Naive B cell (primary cell): ENCODE data around the gene DIAPH2. TPM values are rescaled to one million over a fixed set of nuclear protein-coding genes. Genes with fewer than 3 reads are reported as not detected.

Experiments
- ATAC-seq, 2 donors: fragments of 150-1000 bp; cut with Tn5 transposase; 2 replicates each; pipeline ENCODE4 v1.10.0; 2021; ENCODE audit warnings: low read depth in 2 of 2, mild to moderate bottlenecking in 2 of 2, moderate library complexity in 2 of 2
- DNase-seq: peaks from one replicate; pipeline ENCODE4 v3.0.0; 2022
- H3K27ac Mint-ChIP-seq, 6 donors: one replicate each; pipeline ENCODE4 v1.8.0; 2020 to 2022; ENCODE audit warnings: mild to moderate bottlenecking in 6 of 6, mixed read lengths in 6 of 6, moderate library complexity in 5 of 6, inconsistent platforms in 2 of 6
- H3K27me3 Mint-ChIP-seq, 3 donors: one replicate each; pipeline ENCODE4 v1.8.0; 2021 to 2022; ENCODE audit warnings: mixed read lengths in 3 of 3, mild to moderate bottlenecking in 1 of 3
- H3K36me3 Mint-ChIP-seq, 2 donors: one replicate each; pipeline ENCODE4 v1.8.0; 2020 to 2022; ENCODE audit warnings: mixed read lengths in 2 of 2, inconsistent platforms in 1 of 2, mild to moderate bottlenecking in 1 of 2
- H3K4me1 Mint-ChIP-seq, 3 donors: one replicate each; pipeline ENCODE4 v1.8.0; 2020 to 2022; ENCODE audit warnings: mixed read lengths in 3 of 3, inconsistent platforms in 1 of 3, mild to moderate bottlenecking in 1 of 3, moderate library complexity in 1 of 3
- H3K4me3 Mint-ChIP-seq, 8 donors: one replicate each; pipeline ENCODE4 v1.8.0; 2020 to 2022; ENCODE audit warnings: mild to moderate bottlenecking in 8 of 8, mixed read lengths in 8 of 8, moderate library complexity in 8 of 8, inconsistent platforms in 2 of 8
- H3K9me3 Mint-ChIP-seq, 7 donors: one replicate each; pipeline ENCODE4 v1.8.0; 2020 to 2022; ENCODE audit warnings: mixed read lengths in 7 of 7, mild to moderate bottlenecking in 5 of 7, inconsistent platforms in 2 of 7, moderate library complexity in 1 of 7
- polyA plus RNA-seq, 6 donors: library from polyadenylated mRNA; unstranded; fragments of 300-500 nt; fragmentation: Illumina TruSeq; gene quantifications; one replicate each; pipeline ENCODE4 v1.2.3, GENCODE V29; 2021; ENCODE audit warnings: low read depth in 6 of 6

DIAPH2 gene
- polyA plus RNA-seq, 6 donors from 2014 or later, result 6.4 to 15.2 (median 9.9) TPM

- ATAC-seq, result no peak
- H3K36me3 Mint-ChIP-seq, result no peaks in the 10 kb centered on the region
- no peaks in the 10 kb centered on the region for H3K4me1 Mint-ChIP-seq
Observed at GRCh38 chrX:97597954-97598353, 913.3 kb downstream of the DIAPH2 start.

GRCh38 chrX:97602465-97603258 is 918.0 kb downstream of the DIAPH2 start:
- DNase-seq, result no peak
- H3K9me3 Mint-ChIP-seq, result peaks cover 0 to 2% (median 0%) of the 10 kb centered on the region in 7 donors
- H3K27me3 Mint-ChIP-seq, result no peaks in the 10 kb centered on the region
- H3K27ac Mint-ChIP-seq, result peak overlapping the region in 1 of 6 donors; percentile 44
- no peaks in the 10 kb centered on the region for H3K4me1 Mint-ChIP-seq
- no peak for ATAC-seq
- H3K36me3 Mint-ChIP-seq, result no peaks in the 10 kb centered on the region
- no peak overlapping the region for H3K4me3 Mint-ChIP-seq

More at GRCh38 chrX:97597954-97598353, 913.3 kb downstream of the DIAPH2 start:
- H3K27ac Mint-ChIP-seq, result peak overlapping the region in 1 of 6 donors; percentile 56
- H3K4me3 Mint-ChIP-seq, result no peak overlapping the region
- peaks cover 0 to 2% (median 0%) of the 10 kb centered on the region in 7 donors for H3K9me3 Mint-ChIP-seq
- no peaks in the 10 kb centered on the region for H3K27me3 Mint-ChIP-seq
- no peak for DNase-seq

DNA sequence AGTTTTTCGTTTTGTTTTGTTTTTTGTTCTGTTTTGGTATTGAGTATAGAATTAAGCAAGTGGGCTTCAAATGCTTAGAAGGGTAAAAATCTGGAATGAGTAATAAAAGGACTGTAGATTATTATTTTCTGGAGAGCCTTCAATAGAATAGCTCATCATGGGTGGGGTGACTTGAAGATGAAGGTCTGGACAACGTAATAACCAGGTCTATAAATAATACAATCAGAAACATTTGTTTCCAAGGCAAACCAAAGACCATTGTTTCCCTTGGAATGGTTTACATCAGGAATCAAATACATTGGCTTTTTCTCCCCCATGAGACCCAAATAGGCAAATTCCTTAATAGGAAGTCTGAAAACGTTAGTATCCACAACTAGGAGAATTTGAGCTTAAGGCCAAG is 920.6 kb downstream of the DIAPH2 start:
- Mint-ChIP-seq H3K4me3 (no peak overlapping the region), H3K4me1 (no peaks in the 10 kb centered on the region), H3K9me3 (peaks cover 0 to 2% (median 0%) of the 10 kb centered on the region in 7 donors), H3K27me3 (no peaks in the 10 kb centered on the region), H3K27ac (no peak overlapping the region), H3K36me3 (no peaks in the 10 kb centered on the region)
- DNase-seq (no peak), ATAC-seq (no peak)

GRCh38 chrX:97609357-97609756 is 924.7 kb downstream of the DIAPH2 start:
- DNase-seq (no peak), ATAC-seq (no peak)
- Mint-ChIP-seq H3K27ac (no peak overlapping the region), H3K36me3 (no peaks in the 10 kb centered on the region), H3K4me1 (no peaks in the 10 kb centered on the region), H3K4me3 (no peak overlapping the region), H3K27me3 (no peaks in the 10 kb centered on the region), H3K9me3 (peaks cover 0 to 5% (median 0%) of the 10 kb centered on the region in 7 donors)

DNA sequence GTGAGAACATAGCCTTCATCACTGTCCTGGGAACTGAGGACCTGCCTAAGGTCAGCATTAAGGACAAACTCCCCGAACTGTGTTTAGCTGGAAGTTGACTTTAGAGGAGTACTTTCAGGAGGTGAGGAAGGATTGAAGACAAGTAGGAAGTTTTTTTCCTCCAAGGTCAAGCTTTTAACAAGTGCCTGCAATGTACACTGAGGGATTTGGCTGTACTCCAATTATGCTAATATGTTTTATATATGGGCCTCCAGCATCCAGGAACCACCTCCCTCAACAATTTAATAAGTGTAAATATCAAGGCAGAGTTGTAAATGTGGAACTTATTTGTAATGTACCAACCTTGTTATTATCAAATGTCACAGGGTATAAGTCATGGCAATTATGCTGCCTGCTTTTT is 925.3 kb downstream of the DIAPH2 start:
- DNase-seq, result no peak
- no peak overlapping the region for H3K4me3 Mint-ChIP-seq
- no peak for ATAC-seq
- H3K36me3 Mint-ChIP-seq, result no peaks in the 10 kb centered on the region
- H3K27me3 Mint-ChIP-seq, result no peaks in the 10 kb centered on the region
- H3K9me3 Mint-ChIP-seq, result peaks cover 0 to 5% (median 0%) of the 10 kb centered on the region in 7 donors
- no peak overlapping the region for H3K27ac Mint-ChIP-seq
- no peaks in the 10 kb centered on the region for H3K4me1 Mint-ChIP-seq

DNA sequence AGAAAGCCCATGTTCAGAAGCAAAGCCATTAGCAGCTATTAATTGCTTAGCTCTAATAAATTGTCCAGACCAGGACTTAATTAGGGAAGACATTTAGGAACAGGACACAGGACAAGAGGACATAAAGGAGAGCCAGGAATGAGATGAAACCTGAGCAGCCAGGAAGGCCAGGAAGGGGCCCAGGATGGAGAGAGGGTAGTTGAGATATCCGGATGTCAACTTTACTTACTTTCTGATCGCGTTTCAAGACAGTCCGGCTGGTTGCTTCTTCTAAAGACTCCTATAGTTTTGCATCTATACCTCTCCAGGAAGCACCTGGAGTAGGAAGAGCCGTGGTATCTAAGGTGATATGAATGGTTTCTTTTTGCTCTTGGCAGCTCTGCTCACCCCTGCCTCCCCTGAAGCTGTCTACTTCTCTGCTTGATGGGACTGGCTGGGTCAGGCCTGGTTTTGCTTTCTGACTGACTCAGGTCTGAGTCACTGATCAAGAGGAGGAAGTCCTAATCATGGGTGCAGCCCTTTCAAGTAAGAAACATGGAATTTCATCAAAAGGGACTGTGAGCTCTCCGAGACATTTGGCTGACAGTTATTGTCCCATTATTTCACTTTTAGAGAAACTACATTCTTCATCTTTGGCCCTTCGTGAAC is 932.4 kb downstream of the DIAPH2 start:
- DNase-seq (no peak), ATAC-seq (no peak)
- Mint-ChIP-seq H3K36me3 (no peaks in the 10 kb centered on the region), H3K4me3 (no peak overlapping the region), H3K27me3 (no peaks in the 10 kb centered on the region), H3K27ac (no peak overlapping the region), H3K4me1 (no peaks in the 10 kb centered on the region), H3K9me3 (peaks cover 0 to 4% (median 0%) of the 10 kb centered on the region in 7 donors)

DNA sequence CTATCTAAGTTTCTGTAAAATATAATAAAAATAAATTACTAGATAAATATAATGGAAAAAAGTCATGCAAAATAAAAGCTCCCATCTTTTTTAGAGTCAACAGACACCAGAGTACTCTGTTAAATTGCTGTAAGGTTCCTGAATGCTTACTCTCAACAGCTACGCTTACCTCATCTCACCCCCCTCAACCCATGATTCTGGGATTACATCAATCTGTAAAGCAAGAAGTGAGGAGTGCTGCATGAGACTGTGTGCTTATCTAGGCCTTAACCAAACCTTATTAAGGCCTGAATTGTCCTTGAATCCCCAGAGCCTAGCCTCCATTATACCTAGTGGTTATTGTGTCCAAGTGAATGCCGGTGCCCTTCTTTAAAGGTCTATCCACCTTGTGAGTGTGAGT is 934.9 kb downstream of the DIAPH2 start:
- Mint-ChIP-seq H3K27me3 (no peaks in the 10 kb centered on the region), H3K36me3 (no peaks in the 10 kb centered on the region), H3K27ac (no peak overlapping the region), H3K9me3 (peaks cover 0 to 4% (median 0%) of the 10 kb centered on the region in 7 donors), H3K4me1 (no peaks in the 10 kb centered on the region), H3K4me3 (no peak overlapping the region)
- no peak for ATAC-seq
- no peak for DNase-seq

DNA sequence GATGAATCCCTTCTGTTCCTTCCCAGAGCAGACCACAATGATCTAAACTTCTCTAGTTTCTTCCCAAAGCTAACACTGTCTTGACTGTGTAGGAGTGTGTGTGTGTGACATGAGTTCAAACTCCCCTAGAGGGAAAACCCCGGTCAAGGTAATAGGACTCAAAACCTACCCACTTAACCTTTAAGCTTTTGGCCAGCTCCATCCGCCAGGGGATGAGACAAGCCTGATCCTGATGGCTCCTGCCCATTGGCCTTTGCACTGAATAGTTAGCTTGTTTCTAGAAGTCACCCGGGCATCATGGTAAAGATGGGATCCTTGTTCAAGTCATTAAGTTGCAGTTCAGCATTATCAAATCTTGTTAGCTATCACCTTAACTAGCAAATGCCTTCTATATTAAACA is 937.5 kb downstream of the DIAPH2 start:
- Mint-ChIP-seq H3K27me3 (no peaks in the 10 kb centered on the region), H3K36me3 (no peaks in the 10 kb centered on the region), H3K4me1 (no peaks in the 10 kb centered on the region), H3K9me3 (peaks cover 0 to 4% (median 0%) of the 10 kb centered on the region in 7 donors), H3K27ac (no peak overlapping the region), H3K4me3 (no peak overlapping the region)
- ATAC-seq, result no peak
- no peak for DNase-seq

DNA sequence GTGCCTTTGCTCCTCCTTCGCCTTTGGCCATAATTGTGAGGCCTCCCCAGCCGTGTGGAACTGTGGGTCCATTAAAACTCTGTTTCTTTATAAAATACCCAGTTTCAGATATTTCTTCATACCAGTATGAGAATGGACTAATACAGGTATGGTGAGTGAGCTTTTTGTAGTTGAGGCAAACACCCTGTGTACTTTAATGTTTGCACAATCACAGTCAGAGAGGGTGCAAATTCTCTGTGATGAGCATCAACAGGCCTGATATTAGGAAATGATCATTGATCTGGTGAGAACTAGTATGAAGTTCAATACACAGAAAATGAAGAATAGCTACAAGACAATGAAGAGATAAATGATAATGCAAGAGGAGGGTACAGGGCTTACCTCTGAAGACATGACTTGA is 943.7 kb downstream of the DIAPH2 start:
- Mint-ChIP-seq H3K27ac (no peak overlapping the region), H3K4me1 (no peaks in the 10 kb centered on the region), H3K27me3 (peaks cover 0 to 5% (median 0%) of the 10 kb centered on the region in 3 donors), H3K9me3 (no peaks in the 10 kb centered on the region), H3K4me3 (no peak overlapping the region), H3K36me3 (no peaks in the 10 kb centered on the region)
- ATAC-seq (no peak), DNase-seq (no peak)

DNA sequence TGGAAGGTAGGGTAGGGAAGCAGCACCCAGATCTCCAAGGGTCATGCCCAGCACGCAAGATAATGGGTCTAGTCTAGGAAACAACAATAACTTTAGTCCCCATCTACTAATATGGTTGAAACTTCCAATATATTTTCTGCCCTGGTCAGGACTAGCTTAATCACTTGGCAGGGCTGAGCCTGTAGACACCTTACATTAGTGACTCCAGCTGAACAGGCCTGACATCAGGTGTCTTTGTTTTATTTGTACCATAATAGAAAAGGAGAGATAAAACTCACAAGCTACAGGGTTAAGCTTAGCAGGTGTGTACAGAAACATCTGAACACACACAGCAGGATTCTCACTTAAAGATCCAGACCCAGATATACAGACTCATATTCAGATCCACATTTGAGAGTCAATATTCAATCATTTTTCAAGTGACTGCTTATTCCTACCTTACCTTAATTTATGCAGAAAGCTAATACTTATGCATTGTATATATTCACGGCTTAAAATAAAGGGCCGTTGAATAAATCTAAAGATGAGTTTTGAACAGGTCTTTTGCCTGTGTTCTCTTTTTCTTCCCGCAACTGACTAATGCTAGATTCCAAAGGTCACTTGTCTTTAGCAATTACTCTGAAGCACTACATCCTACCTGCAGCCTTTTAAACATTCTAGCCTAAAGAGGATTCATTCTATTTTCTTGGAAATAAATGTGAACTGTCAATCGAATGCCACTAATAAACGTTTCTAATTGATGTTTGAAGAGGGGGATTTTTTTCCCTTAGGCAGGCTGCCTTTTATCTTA is 944.4 kb downstream of the DIAPH2 start:
- Mint-ChIP-seq H3K36me3 (no peaks in the 10 kb centered on the region), H3K9me3 (no peaks in the 10 kb centered on the region), H3K4me1 (no peaks in the 10 kb centered on the region), H3K4me3 (no peak overlapping the region), H3K27ac (no peak overlapping the region), H3K27me3 (peaks cover 0 to 5% (median 0%) of the 10 kb centered on the region in 3 donors)
- ATAC-seq (no peak), DNase-seq (no peak)

GRCh38 chrX:97629597-97629985 is 944.9 kb downstream of the DIAPH2 start:
- H3K27me3 Mint-ChIP-seq, result peaks cover 0 to 5% (median 0%) of the 10 kb centered on the region in 3 donors
- H3K4me3 Mint-ChIP-seq, result no peak overlapping the region
- no peaks in the 10 kb centered on the region for H3K9me3 Mint-ChIP-seq
- DNase-seq, result no peak
- H3K27ac Mint-ChIP-seq, result no peak overlapping the region
- H3K36me3 Mint-ChIP-seq, result no peaks in the 10 kb centered on the region
- no peaks in the 10 kb centered on the region for H3K4me1 Mint-ChIP-seq
- ATAC-seq, result no peak

GRCh38 chrX:97633798-97634197 is 949.2 kb downstream of the DIAPH2 start:
- no peak for DNase-seq
- H3K4me1 Mint-ChIP-seq, result no peaks in the 10 kb centered on the region
- no peak for ATAC-seq
- H3K4me3 Mint-ChIP-seq, result no peak overlapping the region
- peaks cover 0 to 6% (median 5%) of the 10 kb centered on the region in 3 donors for H3K27me3 Mint-ChIP-seq
- no peaks in the 10 kb centered on the region for H3K36me3 Mint-ChIP-seq
- no peak overlapping the region for H3K27ac Mint-ChIP-seq
- H3K9me3 Mint-ChIP-seq, result no peaks in the 10 kb centered on the region

DNA sequence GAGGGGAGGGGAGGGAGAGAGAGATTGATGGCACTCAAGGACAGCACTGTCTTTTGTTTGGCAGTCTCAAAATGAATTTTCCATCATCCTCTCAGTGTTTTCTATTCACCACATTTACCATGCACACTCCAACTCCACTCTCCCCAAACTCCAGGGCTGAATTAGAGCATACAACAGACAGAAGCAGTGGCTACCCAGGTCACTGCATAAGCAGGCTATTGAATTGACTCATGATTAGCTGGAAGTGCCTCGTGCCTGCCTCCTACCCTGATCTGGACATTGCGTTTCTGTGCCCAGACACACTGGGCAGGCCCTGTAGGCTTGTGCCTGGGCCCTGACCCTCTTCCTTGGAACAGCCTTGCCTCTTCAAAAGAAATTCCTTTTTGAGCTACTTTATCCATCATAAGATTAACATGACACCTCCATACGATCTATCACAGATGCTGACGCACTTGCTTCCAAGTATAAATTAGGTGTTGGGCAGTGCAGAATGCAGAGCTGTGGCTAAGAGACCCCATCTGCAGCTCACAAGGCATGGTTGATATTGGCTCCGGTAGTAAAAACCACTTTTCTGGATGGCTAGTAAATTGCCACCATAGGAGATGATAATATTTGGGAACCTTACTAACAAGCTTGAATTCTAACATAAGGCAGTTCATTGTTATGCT is 952.0 kb downstream of the DIAPH2 start:
- no peaks in the 10 kb centered on the region for H3K4me1 Mint-ChIP-seq

More for the DNA sequence above, 952.0 kb downstream of the DIAPH2 start:
- Mint-ChIP-seq H3K27ac (no peak overlapping the region), H3K27me3 (peaks cover 0 to 6% (median 1%) of the 10 kb centered on the region in 3 donors), H3K36me3 (no peaks in the 10 kb centered on the region), H3K9me3 (peaks cover 0 to 5% (median 0%) of the 10 kb centered on the region in 7 donors), H3K4me3 (no peak overlapping the region)
- DNase-seq (no peak), ATAC-seq (no peak)
